ENCODE results near the gene ZNF830. TPM values are rescaled to one million over a fixed set of nuclear protein-coding genes. Genes with fewer than 3 reads are reported as not detected.
"Not testable (repeated sequence)": the region's sequence is repeated elsewhere in the genome, so short reads cannot be mapped to it uniquely, and the experiment has no call there.

Gene ZNF830
- total and polyA plus RNA-seq, 2 experiments from 2014 or later = 4.5 to 10.2 TPM

- Histone ChIP-seq H3K27me3 (replicated peaks; ENCODE audit: insufficient read depth) (no peaks in the 10 kb centered on the region), H3K9me2 (ENCODE audit: insufficient read depth) (no peaks in the 10 kb centered on the region), H3K4me2 (ENCODE audit: unreplicated experiment) (no peak overlapping the region), H3K4me3 (no peak overlapping the region), H3K36me3 (ENCODE audit: low read depth) (peaks cover 3% of the 10 kb centered on the region; the same call in 1 of the 2 replicates), H3K4me1 (ENCODE audit: insufficient read depth) (no peaks in the 10 kb centered on the region), H3K9me3 (ENCODE audit: low read depth) (no peaks in the 10 kb centered on the region), H2AFZ (no peak overlapping the region), H3K79me2 (ENCODE audit: insufficient read depth) (no peaks in the 10 kb centered on the region), H3K27ac (no peak overlapping the region), H3F3A (ENCODE audit: insufficient read depth) (no peaks in the 10 kb centered on the region), H4K20me1 (ENCODE audit: insufficient read depth) (no peaks in the 10 kb centered on the region), H3K9ac (no peak overlapping the region)
- DNase-seq = no peak
- WGBS, 2 experiments (ENCODE audit: low coverage in 1 of 2, low lambda C conversion rate in 2 of 2, missing lambda C conversion rate in 2 of 2) = 64 to 74% methylated on average over 3 of the region's 3 CpGs
- TF ChIP-seq EZH2 (IDR thresholded peaks at IDR 0.05; ENCODE audit: insufficient read depth, poor library complexity, severe bottlenecking) (no peak), EZH2phosphoT487 (IDR thresholded peaks at IDR 0.05; ENCODE audit: insufficient read depth, low read depth) (no peak)
- in situ Hi-C loops (cut with MboI) = no loop called here
Observed at GRCh38 chr17:34996422-34997285, 35.3 kb downstream of the ZNF830 start.

GRCh38 chr17:34997355-34997862 is 36.1 kb downstream of the ZNF830 start:
- Histone ChIP-seq H3K9me2 (ENCODE audit: insufficient read depth) (no peaks in the 10 kb centered on the region), H3K27ac (no peak overlapping the region), H3K9me3 (ENCODE audit: low read depth) (no peaks in the 10 kb centered on the region), H2AFZ (no peak overlapping the region), H3K4me3 (no peak overlapping the region), H4K20me1 (ENCODE audit: insufficient read depth) (no peaks in the 10 kb centered on the region), H3K4me2 (ENCODE audit: unreplicated experiment) (no peak overlapping the region), H3K27me3 (replicated peaks; ENCODE audit: insufficient read depth) (no peaks in the 10 kb centered on the region), H3K9ac (no peak overlapping the region), H3K79me2 (ENCODE audit: insufficient read depth) (no peaks in the 10 kb centered on the region), H3F3A (ENCODE audit: insufficient read depth) (no peaks in the 10 kb centered on the region), H3K4me1 (ENCODE audit: insufficient read depth) (no peaks in the 10 kb centered on the region), H3K36me3 (ENCODE audit: low read depth) (peaks cover 3% of the 10 kb centered on the region; the same call in 1 of the 2 replicates)
- in situ Hi-C loops (cut with MboI) = no loop called here
- no peak for TF ChIP-seq EZH2phosphoT487 (IDR thresholded peaks at IDR 0.05; ENCODE audit: insufficient read depth, low read depth)
- TF ChIP-seq EZH2 (IDR thresholded peaks at IDR 0.05; ENCODE audit: insufficient read depth, poor library complexity, severe bottlenecking) = no peak
- WGBS, 2 experiments (ENCODE audit: low coverage in 1 of 2, low lambda C conversion rate in 2 of 2, missing lambda C conversion rate in 2 of 2) = 68 to 73% methylated on average over 11 of the region's 11 CpGs
- DNase-seq = no peak

- no peak overlapping the region for H3K9ac ChIP-seq
- H3K4me1 ChIP-seq (ENCODE audit: insufficient read depth) = no peaks in the 10 kb centered on the region
- H3K4me2 ChIP-seq (ENCODE audit: unreplicated experiment) = no peak overlapping the region
- H3K27ac ChIP-seq = no peak overlapping the region
- H3K4me3 ChIP-seq = no peak overlapping the region
- H2AFZ ChIP-seq = no peak overlapping the region
- no peaks in the 10 kb centered on the region for H3K79me2 ChIP-seq (ENCODE audit: insufficient read depth)
- H3K9me2 ChIP-seq (ENCODE audit: insufficient read depth) = no peaks in the 10 kb centered on the region
- in situ Hi-C loops (cut with MboI) = no loop called here
- no peak for TF ChIP-seq EZH2 (IDR thresholded peaks at IDR 0.05; ENCODE audit: insufficient read depth, poor library complexity, severe bottlenecking)
- TF ChIP-seq EZH2phosphoT487 (IDR thresholded peaks at IDR 0.05; ENCODE audit: insufficient read depth, low read depth) = no peak
- H3K9me3 ChIP-seq (ENCODE audit: low read depth) = no peaks in the 10 kb centered on the region
- no peaks in the 10 kb centered on the region for H3K27me3 ChIP-seq (replicated peaks; ENCODE audit: insufficient read depth)
- H3F3A ChIP-seq (ENCODE audit: insufficient read depth) = no peaks in the 10 kb centered on the region
- 48 to 55% methylated on average over 5 of the region's 5 CpGs for WGBS, 2 experiments (ENCODE audit: low coverage in 1 of 2, low lambda C conversion rate in 2 of 2, missing lambda C conversion rate in 2 of 2)
- peaks cover 3% of the 10 kb centered on the region; the same call in 1 of the 2 replicates for H3K36me3 ChIP-seq (ENCODE audit: low read depth)
- peak; percentile 84 for DNase-seq
- no peaks in the 10 kb centered on the region for H4K20me1 ChIP-seq (ENCODE audit: insufficient read depth)
Observed at GRCh38 chr17:34998205-34998604, 36.9 kb downstream of the ZNF830 start.

DNA sequence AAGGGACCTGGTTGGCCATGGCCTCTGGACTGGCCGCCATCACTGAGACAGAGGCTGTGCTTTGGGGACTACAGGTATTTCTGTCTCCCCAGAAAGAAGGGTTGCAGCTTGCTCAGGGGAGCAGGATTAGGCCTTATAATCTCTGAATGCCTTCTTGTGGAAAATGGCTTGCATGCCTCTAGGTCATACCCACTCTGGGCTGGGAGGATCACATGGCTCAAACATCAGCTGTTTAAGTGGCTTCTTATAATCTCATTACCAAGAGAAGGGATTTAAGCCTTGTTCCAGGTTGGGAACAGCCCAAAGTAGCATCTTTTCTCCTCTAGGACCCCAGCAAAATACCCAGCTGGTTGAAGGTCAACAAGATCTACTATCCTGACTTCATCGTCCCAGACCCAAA is 38.1 kb downstream of the ZNF830 start:
- Histone ChIP-seq H2AFZ (no peak overlapping the region), H3K27me3 (replicated peaks; ENCODE audit: insufficient read depth) (no peaks in the 10 kb centered on the region), H3K9me3 (ENCODE audit: low read depth) (no peaks in the 10 kb centered on the region), H3K4me1 (ENCODE audit: insufficient read depth) (no peaks in the 10 kb centered on the region), H3K4me3 (no peak overlapping the region), H3K79me2 (ENCODE audit: insufficient read depth) (no peaks in the 10 kb centered on the region), H3K9me2 (ENCODE audit: insufficient read depth) (no peaks in the 10 kb centered on the region), H3K36me3 (ENCODE audit: low read depth) (no peaks in the 10 kb centered on the region), H3K27ac (no peak overlapping the region), H3F3A (ENCODE audit: insufficient read depth) (no peaks in the 10 kb centered on the region), H3K4me2 (ENCODE audit: unreplicated experiment) (no peak overlapping the region), H4K20me1 (ENCODE audit: insufficient read depth) (no peaks in the 10 kb centered on the region), H3K9ac (no peak overlapping the region)
- 100% methylated on average over 2 of the region's 2 CpGs for WGBS, 2 experiments (ENCODE audit: low coverage in 1 of 2, low lambda C conversion rate in 2 of 2, missing lambda C conversion rate in 2 of 2)
- in situ Hi-C loops (cut with MboI) = no loop called here
- TF ChIP-seq EZH2phosphoT487 (IDR thresholded peaks at IDR 0.05; ENCODE audit: insufficient read depth, low read depth) = no peak
- no peak for TF ChIP-seq EZH2 (IDR thresholded peaks at IDR 0.05; ENCODE audit: insufficient read depth, poor library complexity, severe bottlenecking)
- DNase-seq = no peak

DNA sequence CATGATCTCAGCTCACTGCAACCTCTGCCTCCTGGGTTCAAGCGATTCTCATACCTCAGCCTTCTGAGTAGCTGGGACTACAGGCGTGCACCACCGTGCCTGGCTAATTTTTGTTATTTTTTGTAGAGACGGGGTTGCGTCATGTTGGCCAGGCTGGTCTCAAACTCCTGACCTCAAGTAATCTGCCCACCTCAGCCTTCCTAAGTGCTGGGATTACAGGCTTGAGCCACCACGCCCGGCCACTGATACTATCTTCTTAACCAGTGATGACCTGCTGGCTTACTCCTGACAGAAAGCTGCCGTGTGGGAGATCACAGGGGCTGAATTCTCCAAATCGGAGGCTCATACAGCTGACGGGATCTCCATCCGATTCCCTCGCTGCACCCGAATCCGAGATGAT is 39.6 kb downstream of the ZNF830 start:
- H3K4me2 ChIP-seq (ENCODE audit: unreplicated experiment); in situ Hi-C loops (cut with MboI): not testable (repeated sequence)
- 97 to 98% methylated on average over 14 of the region's 14 CpGs for WGBS, 2 experiments (ENCODE audit: low coverage in 1 of 2, low lambda C conversion rate in 2 of 2, missing lambda C conversion rate in 2 of 2)

More for the DNA sequence above, 39.6 kb downstream of the ZNF830 start:
- not testable (repeated sequence) for H3K27ac ChIP-seq; H3K9me2 ChIP-seq (ENCODE audit: insufficient read depth); H2AFZ ChIP-seq; H3K36me3 ChIP-seq (ENCODE audit: low read depth); H3K79me2 ChIP-seq (ENCODE audit: insufficient read depth); DNase-seq; H4K20me1 ChIP-seq (ENCODE audit: insufficient read depth); H3K4me3 ChIP-seq; H3F3A ChIP-seq (ENCODE audit: insufficient read depth); H3K4me1 ChIP-seq (ENCODE audit: insufficient read depth); H3K9me3 ChIP-seq (ENCODE audit: low read depth); H3K9ac ChIP-seq; H3K27me3 ChIP-seq (replicated peaks; ENCODE audit: insufficient read depth)
